ENCODE results near the gene JPH2.
A peak's percentile ranks its signal among the peaks of the same experiment; 100 is the strongest.

JPH2 gene

GRCh38 chr20:44186674-44187053 lies 324 bp downstream of the JPH2 start:
- DNase-seq = no peak

- no peak for DNase-seq
Observed at GRCh38 chr20:44186201-44186600, 787 bp downstream of the JPH2 start.

- DNase-seq = no peak
Observed at GRCh38 chr20:44185574-44185973, 1.4 kb downstream of the JPH2 start.

GRCh38 chr20:44183282-44183681 lies 3.7 kb downstream of the JPH2 start:
- no peak for DNase-seq

GRCh38 chr20:44182863-44183262 lies 4.1 kb downstream of the JPH2 start:
- no peak for DNase-seq

GRCh38 chr20:44182135-44182765 lies 4.7 kb downstream of the JPH2 start:
- no peak for DNase-seq

- DNase-seq = peak; percentile 41
Observed at GRCh38 chr20:44181611-44182010, 5.4 kb downstream of the JPH2 start.

GRCh38 chr20:44180814-44181213 lies 6.2 kb downstream of the JPH2 start:
- peak; percentile 81 for DNase-seq

- peak; percentile 82 for DNase-seq
Observed at GRCh38 chr20:44176833-44177534, 10.0 kb downstream of the JPH2 start.

GRCh38 chr20:44174996-44175765 lies 11.8 kb downstream of the JPH2 start:
- DNase-seq = peak; percentile 79

GRCh38 chr20:44173846-44174245 lies 13.1 kb downstream of the JPH2 start:
- no peak for DNase-seq

GRCh38 chr20:44173116-44173515 lies 13.9 kb downstream of the JPH2 start:
- DNase-seq = no peak

- DNase-seq = no peak
Observed at GRCh38 chr20:44172572-44172950, 14.4 kb downstream of the JPH2 start.

GRCh38 chr20:44171775-44172571 lies 15.0 kb downstream of the JPH2 start:
- no peak for DNase-seq

- no peak for DNase-seq
Observed at GRCh38 chr20:44170816-44171410, 16.1 kb downstream of the JPH2 start.

GRCh38 chr20:44167736-44168135 lies 19.3 kb downstream of the JPH2 start:
- no peak for DNase-seq

- peak; percentile 55 for DNase-seq
Observed at GRCh38 chr20:44166477-44166876, 20.5 kb downstream of the JPH2 start.

GRCh38 chr20:44166008-44166407 lies 21.0 kb downstream of the JPH2 start:
- no peak for DNase-seq

- DNase-seq = no peak
Observed at GRCh38 chr20:44160133-44160532, 26.9 kb downstream of the JPH2 start.

- no peak for DNase-seq
Observed at GRCh38 chr20:44159711-44160110, 27.3 kb downstream of the JPH2 start.

- no peak for DNase-seq
Observed at GRCh38 chr20:44159125-44159524, 27.9 kb downstream of the JPH2 start.

GRCh38 chr20:44157061-44157460 lies 29.9 kb downstream of the JPH2 start:
- DNase-seq = no peak

- no peak for DNase-seq
Observed at GRCh38 chr20:44154521-44155001, 32.4 kb downstream of the JPH2 start.

All from right hindlimb (tissue), 1 donor.